Adipocyte (in vitro differentiated cells): ENCODE results near the gene SERPING1.

Experiments used
- DNase-seq: peaks from one replicate; pipeline ENCODE4 v3.0.0-alpha.2; 2015; ENCODE audit warnings: low read depth
- H3K27me3 ChIP-seq: replicated peaks from 2 replicates; pipeline ENCODE4 v1.7.0; 2013; ENCODE audit warnings: mild to moderate bottlenecking, low read length, moderate library complexity; ENCODE audit not compliant: control insufficient read depth, insufficient read depth
- H3K36me3 ChIP-seq: 2 replicates; pipeline ENCODE4 v1.7.0; 2013; ENCODE audit warnings: low read length, mild to moderate bottlenecking, moderate library complexity; ENCODE audit not compliant: control insufficient read depth, insufficient read depth, severe bottlenecking
- H3K4me1 ChIP-seq: 2 replicates; pipeline ENCODE4 v1.7.0; 2013; ENCODE audit warnings: mild to moderate bottlenecking, low read length, moderate library complexity; ENCODE audit not compliant: control insufficient read depth, insufficient read depth
- H3K4me3 ChIP-seq: 2 replicates; pipeline ENCODE4 v1.7.0; 2013; ENCODE audit warnings: mild to moderate bottlenecking, low read length, moderate library complexity
- H3K9ac ChIP-seq: 2 replicates; pipeline ENCODE4 v1.7.0; 2013; ENCODE audit warnings: mild to moderate bottlenecking, low read length, moderate library complexity
- H3K9me3 ChIP-seq: 2 replicates; pipeline ENCODE4 v1.7.0; 2013; ENCODE audit warnings: mild to moderate bottlenecking, low read length, moderate library complexity; ENCODE audit not compliant: control insufficient read depth

Gene SERPING1

GRCh38 chr11:57622263-57622662 is 24.8 kb downstream of the SERPING1 start:
- DNase-seq, result no peak

DNA sequence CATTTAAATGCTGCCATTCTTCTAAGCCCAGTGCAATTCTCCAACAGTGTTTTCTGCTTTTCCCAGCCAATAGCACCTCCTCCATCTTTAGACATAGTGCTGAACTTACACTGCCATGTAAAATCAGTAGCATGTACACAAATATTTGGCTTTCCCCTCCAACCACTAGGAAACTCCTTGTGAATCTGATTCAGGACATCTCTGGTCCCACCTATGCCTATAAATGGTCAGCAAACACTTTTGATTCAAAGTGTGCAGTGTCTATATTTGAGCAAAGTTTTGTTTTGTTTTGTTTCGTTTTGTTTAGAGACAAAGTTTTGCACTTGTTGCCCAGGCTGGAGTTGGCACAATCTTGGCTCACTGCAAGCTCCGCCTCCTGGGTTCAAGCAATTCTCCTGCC is 27.4 kb downstream of the SERPING1 start:
- Histone ChIP-seq H3K36me3 (no peaks in the 10 kb centered on the region), H3K9me3 (peaks cover 1% of the 10 kb centered on the region), H3K27me3 (no peaks in the 10 kb centered on the region), H3K4me1 (no peaks in the 10 kb centered on the region), H3K9ac (no peak overlapping the region), H3K4me3 (no peak overlapping the region)
- no peak for DNase-seq

More at GRCh38 chr11:57622263-57622662, 24.8 kb downstream of the SERPING1 start:
- no peaks in the 10 kb centered on the region for H3K36me3 ChIP-seq
- no peaks in the 10 kb centered on the region for H3K4me1 ChIP-seq
- no peaks in the 10 kb centered on the region for H3K27me3 ChIP-seq
- peaks cover 9% of the 10 kb centered on the region for H3K9me3 ChIP-seq
- H3K4me3 ChIP-seq, result no peak overlapping the region
- H3K9ac ChIP-seq, result no peak overlapping the region

- Histone ChIP-seq H3K36me3 (no peaks in the 10 kb centered on the region), H3K27me3 (peaks cover 6% of the 10 kb centered on the region), H3K9ac (no peak overlapping the region), H3K4me1 (no peaks in the 10 kb centered on the region), H3K4me3 (no peak overlapping the region), H3K9me3 (no peaks in the 10 kb centered on the region)
- no peak for DNase-seq
Observed at GRCh38 chr11:57626895-57627294, 29.4 kb downstream of the SERPING1 start.

DNA sequence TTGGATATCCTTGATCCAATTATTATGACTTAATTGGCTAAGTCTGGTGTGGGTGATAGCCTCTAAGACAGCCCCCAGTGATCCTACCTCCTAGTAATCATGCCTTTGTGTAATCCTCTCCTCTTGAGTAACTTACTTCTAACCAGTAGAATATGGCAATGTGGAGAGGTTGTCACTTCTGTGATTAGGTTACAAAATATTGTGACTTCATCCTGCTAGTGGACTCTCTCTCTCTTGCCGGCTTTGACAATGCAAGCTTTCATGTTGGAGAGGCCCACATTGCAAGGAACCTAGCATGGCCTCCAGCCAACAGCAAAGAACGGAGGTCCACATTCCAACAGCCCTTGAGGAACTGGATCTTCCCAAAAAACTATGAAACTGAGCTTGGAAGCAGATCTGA is 32.7 kb downstream of the SERPING1 start:
- DNase-seq, result no peak
- no peak overlapping the region for H3K4me3 ChIP-seq
- H3K4me1 ChIP-seq, result no peaks in the 10 kb centered on the region
- no peaks in the 10 kb centered on the region for H3K9me3 ChIP-seq
- H3K9ac ChIP-seq, result no peak overlapping the region
- H3K36me3 ChIP-seq, result no peaks in the 10 kb centered on the region
- peaks cover 31% of the 10 kb centered on the region for H3K27me3 ChIP-seq

- Histone ChIP-seq H3K36me3 (no peaks in the 10 kb centered on the region), H3K4me1 (no peaks in the 10 kb centered on the region), H3K4me3 (no peak overlapping the region), H3K27me3 (peaks cover 31% of the 10 kb centered on the region), H3K9ac (no peak overlapping the region), H3K9me3 (no peaks in the 10 kb centered on the region)
- no peak for DNase-seq
Observed at GRCh38 chr11:57632116-57632515, 34.6 kb downstream of the SERPING1 start.

DNA sequence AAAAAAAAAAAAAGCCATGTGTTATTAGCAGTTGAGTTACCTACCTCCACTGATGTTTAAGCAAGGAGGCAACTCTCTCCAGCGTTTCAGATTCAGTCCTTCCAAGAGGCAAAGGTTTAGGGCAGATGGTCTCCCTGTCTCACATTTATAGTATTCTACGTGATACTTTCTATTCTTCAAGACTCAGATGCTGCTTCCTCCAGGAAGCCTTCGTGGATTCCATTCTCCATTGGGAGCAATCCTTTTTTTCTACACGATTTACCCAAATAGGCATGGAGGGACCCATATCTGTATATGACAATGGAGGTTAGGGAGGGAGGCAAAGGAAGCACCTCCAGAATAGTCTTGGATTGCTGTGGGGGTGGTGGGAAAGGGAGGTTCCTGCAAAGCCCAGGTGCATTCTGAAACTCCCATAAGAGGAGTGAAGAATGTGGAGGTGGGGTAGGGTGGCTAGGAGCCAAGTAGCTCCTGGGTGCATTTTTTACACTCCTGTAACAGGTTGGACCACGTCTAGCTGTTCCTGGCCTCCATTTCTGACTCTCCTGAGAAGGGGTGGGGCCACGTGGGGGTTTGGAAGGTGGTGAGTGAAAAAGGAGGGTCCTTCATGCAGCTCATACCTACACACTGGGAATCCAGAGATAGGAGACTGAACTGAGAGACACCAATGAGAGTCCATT is 36.0 kb downstream of the SERPING1 start:
- no peak overlapping the region for H3K4me3 ChIP-seq
- H3K27me3 ChIP-seq, result peaks cover 31% of the 10 kb centered on the region
- no peak for DNase-seq
- H3K36me3 ChIP-seq, result no peaks in the 10 kb centered on the region
- no peak overlapping the region for H3K9ac ChIP-seq
- peaks cover 5% of the 10 kb centered on the region for H3K4me1 ChIP-seq
- H3K9me3 ChIP-seq, result no peaks in the 10 kb centered on the region

- Histone ChIP-seq H3K9me3 (no peaks in the 10 kb centered on the region), H3K4me1 (peaks cover 8% of the 10 kb centered on the region), H3K27me3 (peaks cover 31% of the 10 kb centered on the region), H3K4me3 (no peak overlapping the region), H3K9ac (no peak overlapping the region), H3K36me3 (no peaks in the 10 kb centered on the region)
- DNase-seq, result no peak
Observed at GRCh38 chr11:57634311-57634710, 36.8 kb downstream of the SERPING1 start.

DNA sequence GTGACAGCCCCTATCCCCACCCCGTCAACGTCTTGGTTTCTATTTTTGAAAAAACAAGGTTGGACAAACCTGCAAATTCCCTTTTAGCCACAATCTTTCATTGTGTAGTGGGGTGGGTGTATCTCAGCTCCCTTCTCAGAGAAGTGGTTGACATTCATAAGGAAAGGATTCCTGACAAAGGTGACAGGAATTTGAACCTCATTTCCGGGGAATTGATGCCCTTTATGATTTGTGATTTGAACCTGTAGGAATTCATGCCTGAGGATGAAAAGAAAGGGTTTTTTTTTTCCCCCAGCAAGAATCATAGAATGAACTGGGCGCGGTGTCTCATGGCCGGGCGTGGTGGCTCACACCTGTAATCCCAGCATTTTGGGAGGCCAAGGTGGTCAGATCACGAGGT is 37.8 kb downstream of the SERPING1 start:
- Histone ChIP-seq H3K4me1 (peaks cover 17% of the 10 kb centered on the region), H3K27me3 (peaks cover 31% of the 10 kb centered on the region), H3K36me3 (no peaks in the 10 kb centered on the region), H3K4me3 (no peak overlapping the region), H3K9ac (no peak overlapping the region), H3K9me3 (no peaks in the 10 kb centered on the region)
- no peak for DNase-seq

GRCh38 chr11:57637626-57638004 is 40.1 kb downstream of the SERPING1 start:
- peak overlapping the region; percentile 97 for H3K4me3 ChIP-seq
- H3K36me3 ChIP-seq, result no peaks in the 10 kb centered on the region
- peak; percentile 77 for DNase-seq

GRCh38 chr11:57638005-57638781 is 40.7 kb downstream of the SERPING1 start:
- peaks cover 14% of the 10 kb centered on the region for H3K27me3 ChIP-seq
- H3K36me3 ChIP-seq, result no peaks in the 10 kb centered on the region
- peak overlapping the region; percentile 97 for H3K4me3 ChIP-seq
- peak overlapping the region; percentile 92 for H3K9ac ChIP-seq
- H3K4me1 ChIP-seq, result peaks cover 44% of the 10 kb centered on the region
- no peaks in the 10 kb centered on the region for H3K9me3 ChIP-seq
- peak; percentile 95 for DNase-seq

More at GRCh38 chr11:57637626-57638004, 40.1 kb downstream of the SERPING1 start:
- Histone ChIP-seq H3K9ac (peak overlapping the region; percentile 92), H3K9me3 (no peaks in the 10 kb centered on the region), H3K4me1 (peaks cover 38% of the 10 kb centered on the region), H3K27me3 (peaks cover 20% of the 10 kb centered on the region)

- peak overlapping the region; percentile 97 for H3K4me3 ChIP-seq
- H3K4me1 ChIP-seq, result peaks cover 48% of the 10 kb centered on the region
- H3K9me3 ChIP-seq, result no peaks in the 10 kb centered on the region
- H3K36me3 ChIP-seq, result no peaks in the 10 kb centered on the region
- peak overlapping the region; percentile 92 for H3K9ac ChIP-seq
- peak; percentile 28 for DNase-seq
- peaks cover 9% of the 10 kb centered on the region for H3K27me3 ChIP-seq
Observed at GRCh38 chr11:57638811-57639320, 41.4 kb downstream of the SERPING1 start.
